Gastrocnemius medialis (tissue), 4 donors: Measurements from ENCODE around the gene MAP3K10. TPM values are rescaled to one million over a fixed set of nuclear protein-coding genes. Genes with fewer than 3 reads are reported as not detected.

Source experiments
- ATAC-seq, 2 donors: fragments of 150-250 bp; one replicate each; pipeline ENCODE4 v1.9.1; 2016
- DNase-seq, 2 donors: peaks; one replicate each; pipeline ENCODE4 v3.0.0-alpha.2; 2019
- H3K27ac ChIP-seq, 4 donors: fragments of 200-600 bp; sonication (generic); 1 replicate in 1 of 4; 2 replicates in 3 of 4; pipeline ENCODE4 v1.5.1; 2016 to 2018; ENCODE audit warnings: mild to moderate bottlenecking in 2 of 4, moderate library complexity in 1 of 4
- H3K27me3 ChIP-seq, 3 donors: fragments of 200-600 bp; sonication (generic) in 2 of 3; 1 replicate in 1 of 3; 2 replicates in 2 of 3; pipeline versions ENCODE4 v1.5.1 to v1.6.0; 2016 to 2019; ENCODE audit warnings: mild to moderate bottlenecking in 1 of 3, moderate library complexity in 1 of 3
- H3K36me3 ChIP-seq, 2 donors: fragments of 200-600 bp; sonication (generic) in 1 of 2; one replicate each; pipeline ENCODE4 v1.5.1; 2017 to 2018
- H3K4me1 ChIP-seq, 2 donors: fragments of 200-600 bp; sonication (generic) in 1 of 2; one replicate each; pipeline ENCODE4 v1.5.1; 2016 to 2017; ENCODE audit warnings: mild to moderate bottlenecking in 2 of 2
- H3K4me3 ChIP-seq, 4 donors: fragments of 200-600 bp; sonication (generic) in 3 of 4; 1 replicate in 1 of 4; 2 replicates in 3 of 4; pipeline ENCODE4 v1.5.1; 2016 to 2019; ENCODE audit warnings: mild to moderate bottlenecking in 2 of 4
- H3K9me3 ChIP-seq, 3 donors: fragments of 200-600 bp; sonication (generic) in 2 of 3; 1 replicate in 1 of 3; 2 replicates in 2 of 3; pipeline ENCODE4 v1.5.1; 2016 to 2019
- POLR2A ChIP-seq, 2 donors: fragments of 450-650 bp; IDR thresholded peaks; one replicate each; pipeline ENCODE4 v1.6.1; 2017; ENCODE audit warnings: antibody characterized with exemption in 2 of 2, mild to moderate bottlenecking in 2 of 2, moderate library complexity in 2 of 2
- in situ Hi-C, 4 donors: fragments of 200-750 bp; cut with MboI; loops; one replicate each; pipeline versions ENCODE4 v1.15.0 to v1.8.0; 2017; ENCODE audit warnings: low sequenced_read_pairs in 4 of 4
- intact Hi-C: fragments of 100-400 bp; cut with DNase I; formaldehyde crosslinking; loops from one replicate; pipeline ENCODE4 v1.15.1; 2023; ENCODE audit warnings: low total_unique reads
- total RNA-seq, 4 donors: library from RNA; depleted of rRNA; stranded (reverse); fragments of >200 nt; gene quantifications; one replicate each; pipeline versions ENCODE4 v1.1.0 to v1.2.3, GENCODE V29; 2016
- TF ChIP-seq, protein P1 (sequence below), 5 experiments: fragments of 450-650 bp in 3 of 5; fragments of 200-600 bp in 2 of 5; sonication (generic) in 2 of 5; IDR thresholded peaks in 4 of 5; conservative IDR thresholded peaks in 1 of 5; 1 replicate in 4 of 5; 2 replicates in 1 of 5; pipeline ENCODE4 v1.5.1; 2016 to 2019; ENCODE audit warnings: antibody characterized with exemption in 5 of 5, mild to moderate bottlenecking in 3 of 5, moderate library complexity in 3 of 5

The MAP3K10 gene
- total RNA-seq, 4 donors from 2014 or later: 16.4 to 25.8 (median 21.6) TPM

- no peak overlapping the region for H3K27ac ChIP-seq
- in situ Hi-C loops (loop anchor here in 1 of 4 donors (25.0 kb wide), 1 partner anchor 213 kb away; the partner anchor contains the start of gene ZNF546), intact Hi-C loops (no loop called here)
- DNase-seq (no peak), ATAC-seq (no peak)
- no peaks in the 10 kb centered on the region for H3K4me1 ChIP-seq
- no peak for TF ChIP-seq POLR2A (IDR thresholded peaks at IDR 0.05)
- TF ChIP-seq, protein P1, sequence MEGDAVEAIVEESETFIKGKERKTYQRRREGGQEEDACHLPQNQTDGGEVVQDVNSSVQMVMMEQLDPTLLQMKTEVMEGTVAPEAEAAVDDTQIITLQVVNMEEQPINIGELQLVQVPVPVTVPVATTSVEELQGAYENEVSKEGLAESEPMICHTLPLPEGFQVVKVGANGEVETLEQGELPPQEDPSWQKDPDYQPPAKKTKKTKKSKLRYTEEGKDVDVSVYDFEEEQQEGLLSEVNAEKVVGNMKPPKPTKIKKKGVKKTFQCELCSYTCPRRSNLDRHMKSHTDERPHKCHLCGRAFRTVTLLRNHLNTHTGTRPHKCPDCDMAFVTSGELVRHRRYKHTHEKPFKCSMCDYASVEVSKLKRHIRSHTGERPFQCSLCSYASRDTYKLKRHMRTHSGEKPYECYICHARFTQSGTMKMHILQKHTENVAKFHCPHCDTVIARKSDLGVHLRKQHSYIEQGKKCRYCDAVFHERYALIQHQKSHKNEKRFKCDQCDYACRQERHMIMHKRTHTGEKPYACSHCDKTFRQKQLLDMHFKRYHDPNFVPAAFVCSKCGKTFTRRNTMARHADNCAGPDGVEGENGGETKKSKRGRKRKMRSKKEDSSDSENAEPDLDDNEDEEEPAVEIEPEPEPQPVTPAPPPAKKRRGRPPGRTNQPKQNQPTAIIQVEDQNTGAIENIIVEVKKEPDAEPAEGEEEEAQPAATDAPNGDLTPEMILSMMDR (IDR thresholded peaks at IDR 0.05 in 4 of 5, conservative IDR thresholded peaks at IDR 0.05 in 1 of 5): no peak
- no peaks in the 10 kb centered on the region for H3K9me3 ChIP-seq
- H3K36me3 ChIP-seq: peaks cover 0 to 28% of the 10 kb centered on the region in 2 donors
- no peak overlapping the region for H3K4me3 ChIP-seq
- H3K27me3 ChIP-seq: no peaks in the 10 kb centered on the region
Observed at GRCh38 chr19:40200341-40201099, 9.3 kb downstream of the MAP3K10 start.

DNA sequence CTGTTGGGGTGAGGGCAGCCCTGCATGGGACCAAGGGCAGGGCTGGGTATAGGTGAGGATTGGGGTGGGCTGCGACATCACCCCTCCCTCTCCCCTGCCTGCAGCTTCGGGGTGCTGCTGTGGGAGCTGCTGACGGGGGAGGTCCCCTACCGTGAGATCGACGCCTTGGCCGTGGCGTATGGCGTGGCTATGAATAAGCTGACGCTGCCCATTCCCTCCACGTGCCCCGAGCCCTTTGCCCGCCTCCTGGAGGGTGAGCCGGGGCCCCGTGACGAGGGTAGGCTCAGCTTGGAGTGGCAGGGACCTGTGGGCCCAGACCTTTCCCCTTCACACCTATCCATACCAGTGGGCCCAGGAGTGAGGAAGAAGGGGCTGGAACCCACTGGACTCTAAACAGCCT lies 13.2 kb downstream of the MAP3K10 start:
- H3K36me3 ChIP-seq: peaks cover 0 to 51% of the 10 kb centered on the region in 2 donors
- intact Hi-C loops (no loop called here), in situ Hi-C loops (loop anchor here in 1 of 4 donors (25.0 kb wide), 1 partner anchor 217 kb away; the partner anchor contains the start of gene ZNF546)
- H3K9me3 ChIP-seq: no peaks in the 10 kb centered on the region
- no peak for DNase-seq
- no peaks in the 10 kb centered on the region for H3K27me3 ChIP-seq
- ATAC-seq: no peak
- H3K4me1 ChIP-seq: no peaks in the 10 kb centered on the region
- no peak overlapping the region for H3K4me3 ChIP-seq
- H3K27ac ChIP-seq: no peak overlapping the region
- TF ChIP-seq, protein P1 (IDR thresholded peaks at IDR 0.05 in 4 of 5, conservative IDR thresholded peaks at IDR 0.05 in 1 of 5): no peak
- TF ChIP-seq POLR2A (IDR thresholded peaks at IDR 0.05): no peak

DNA sequence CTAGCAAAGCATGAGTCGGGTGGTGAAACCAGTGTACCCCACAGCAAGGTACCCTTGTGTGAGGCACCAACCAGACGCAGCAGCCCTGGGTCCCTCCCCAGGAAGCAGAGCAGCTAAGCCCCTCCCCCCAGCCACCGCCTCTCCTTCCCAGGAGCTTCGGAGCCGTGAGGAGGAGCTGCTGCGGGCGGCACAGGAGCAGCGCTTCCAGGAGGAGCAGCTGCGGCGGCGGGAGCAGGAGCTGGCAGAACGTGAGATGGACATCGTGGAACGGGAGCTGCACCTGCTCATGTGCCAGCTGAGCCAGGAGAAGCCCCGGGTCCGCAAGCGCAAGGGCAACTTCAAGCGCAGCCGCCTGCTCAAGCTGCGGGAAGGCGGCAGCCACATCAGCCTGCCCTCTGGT lies 14.5 kb downstream of the MAP3K10 start:
- peaks cover 0 to 63% of the 10 kb centered on the region in 2 donors for H3K36me3 ChIP-seq
- no peak overlapping the region for H3K4me3 ChIP-seq
- intact Hi-C loops: no loop called here
- no peaks in the 10 kb centered on the region for H3K9me3 ChIP-seq
- no peak for TF ChIP-seq POLR2A (IDR thresholded peaks at IDR 0.05)
- TF ChIP-seq, protein P1 (IDR thresholded peaks at IDR 0.05 in 4 of 5, conservative IDR thresholded peaks at IDR 0.05 in 1 of 5): no peak
- DNase-seq (no peak), ATAC-seq (no peak)
- H3K27ac ChIP-seq: no peak overlapping the region
- in situ Hi-C loops: loop anchor here in 1 of 4 donors (25.0 kb wide), 1 partner anchor 218 kb away; the partner anchor contains the start of gene ZNF546
- H3K27me3 ChIP-seq: no peaks in the 10 kb centered on the region
- H3K4me1 ChIP-seq: no peaks in the 10 kb centered on the region

GRCh38 chr19:40208602-40209001 lies 17.4 kb downstream of the MAP3K10 start:
- in situ Hi-C loops: loop anchor here in 1 of 4 donors (25.0 kb wide), 1 partner anchor 221 kb away; the partner anchor contains the start of gene ZNF546
- DNase-seq (no peak), ATAC-seq (no peak)
- Histone ChIP-seq H3K36me3 (peaks cover 3 to 65% of the 10 kb centered on the region in 2 donors), H3K9me3 (no peaks in the 10 kb centered on the region), H3K4me3 (no peak overlapping the region), H3K27me3 (no peaks in the 10 kb centered on the region), H3K4me1 (no peaks in the 10 kb centered on the region), H3K27ac (no peak overlapping the region)
- TF ChIP-seq POLR2A (IDR thresholded peaks at IDR 0.05): no peak
- TF ChIP-seq, protein P1 (IDR thresholded peaks at IDR 0.05 in 4 of 5, conservative IDR thresholded peaks at IDR 0.05 in 1 of 5): no peak
- intact Hi-C loops: no loop called here
